KMS-11 (cell line): ENCODE data around the gene PTMS.
"Not testable (repeated sequence)": the region's sequence is repeated elsewhere in the genome, so short reads cannot be mapped to it uniquely, and the experiment has no call there.

ENCODE experiments used
- H2AFZ ChIP-seq: fragments of 200-600 bp; sonication (generic); 2 replicates; pipeline ENCODE4 v1.6.1; 2016; ENCODE audit warnings: antibody characterized with exemption, mixed run types, low read depth
- H3K27ac ChIP-seq: fragments of 200-600 bp; sonication (generic); 2 replicates; pipeline ENCODE4 v1.6.1; 2016; ENCODE audit warnings: mild to moderate bottlenecking, mixed run types
- H3K27me3 ChIP-seq: fragments of 200-600 bp; sonication (generic); 2 replicates; pipeline ENCODE4 v1.6.1; 2017; ENCODE audit warnings: mild to moderate bottlenecking, low read depth, mixed run types, moderate library complexity; ENCODE audit not compliant: insufficient read depth
- H3K36me3 ChIP-seq: fragments of 200-600 bp; sonication (generic); 2 replicates; pipeline ENCODE4 v1.6.1; 2017; ENCODE audit warnings: mild to moderate bottlenecking, mixed run types; ENCODE audit not compliant: insufficient read depth
- H3K4me1 ChIP-seq: fragments of 200-600 bp; sonication (generic); 2 replicates; pipeline ENCODE4 v1.6.1; 2016; ENCODE audit warnings: mild to moderate bottlenecking, low read depth, mixed run types; ENCODE audit not compliant: poor library complexity, severe bottlenecking
- H3K4me2 ChIP-seq: fragments of 200-600 bp; sonication (generic); 2 replicates; pipeline ENCODE4 v1.7.0; 2016; ENCODE audit warnings: mild to moderate bottlenecking, mixed run types
- H3K4me3 ChIP-seq: fragments of 200-600 bp; sonication (generic); IDR thresholded peaks from 2 replicates; pipeline ENCODE4 v1.6.1; 2017; ENCODE audit warnings: low read depth, low read length, mixed read lengths; ENCODE audit not compliant: insufficient read depth
- H3K79me2 ChIP-seq: fragments of 200-600 bp; sonication (generic); 2 replicates; pipeline ENCODE4 v1.6.1; 2016; ENCODE audit warnings: low read depth, mixed run types; ENCODE audit not compliant: insufficient read depth
- H3K9ac ChIP-seq: fragments of 200-600 bp; sonication (generic); 2 replicates; pipeline ENCODE4 v1.6.1; 2016; ENCODE audit warnings: mild to moderate bottlenecking, mixed run types
- H4K20me1 ChIP-seq: fragments of 200-600 bp; sonication (generic); 2 replicates; pipeline ENCODE4 v1.6.1; 2016; ENCODE audit warnings: mild to moderate bottlenecking, mixed run types; ENCODE audit not compliant: insufficient read depth
- TF ChIP-seq, protein P1 (sequence below): fragments of 200-600 bp; sonication (generic); conservative IDR thresholded peaks from 2 replicates; pipeline ENCODE4 v1.6.1; 2017; ENCODE audit warnings: low read depth, mild to moderate bottlenecking, antibody characterized with exemption, low read length, moderate library complexity, mixed read lengths

Gene PTMS

DNA sequence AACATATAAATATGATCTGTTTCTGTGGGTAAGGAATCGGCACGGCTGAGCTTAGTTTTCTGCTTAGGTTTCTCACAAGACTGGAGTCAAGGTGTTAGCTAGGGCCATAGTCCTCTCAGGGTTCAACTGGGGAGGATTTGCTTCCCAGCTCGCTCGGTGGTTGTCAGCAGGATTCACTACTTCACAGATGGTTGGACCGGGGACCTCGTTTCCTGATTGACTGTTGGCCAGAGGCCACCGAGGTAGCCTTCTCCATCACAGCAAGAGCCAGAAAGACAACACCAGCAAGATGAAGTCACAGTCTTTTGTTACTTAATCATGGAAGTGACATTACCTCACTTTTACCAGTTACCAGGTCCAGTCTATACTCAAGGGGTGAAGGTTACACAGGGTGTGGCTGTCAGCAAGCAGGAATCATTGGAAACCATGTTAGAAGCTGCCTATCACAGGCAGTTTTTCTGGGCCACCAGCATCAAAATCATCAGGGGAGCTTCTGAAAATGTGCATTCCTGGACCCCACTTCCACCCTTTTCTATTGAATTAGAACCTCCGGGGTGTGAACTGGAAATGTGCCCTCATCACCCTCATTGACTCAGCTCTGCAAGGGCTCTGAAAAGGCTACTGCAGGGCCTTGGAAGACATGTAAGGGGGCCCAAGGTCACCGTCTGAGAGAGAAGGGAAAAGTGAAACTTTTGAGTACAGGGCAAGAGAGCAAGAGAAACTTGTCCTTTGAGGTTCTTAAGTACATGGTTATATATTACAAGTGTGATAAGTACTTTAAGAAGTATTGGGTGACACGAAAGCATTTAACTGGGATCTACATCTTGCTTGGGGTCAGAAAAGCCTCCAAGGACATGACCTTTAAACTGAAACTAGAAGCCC is 31.4 kb upstream of the PTMS start:
- H3K4me2 ChIP-seq = no peak overlapping the region
- peaks cover 6% of the 10 kb centered on the region for H3K4me1 ChIP-seq
- no peak overlapping the region for H3K4me3 ChIP-seq
- H3K36me3 ChIP-seq = no peaks in the 10 kb centered on the region
- no peak overlapping the region for H3K27ac ChIP-seq
- H3K9ac ChIP-seq = no peak overlapping the region
- H2AFZ ChIP-seq = no peak overlapping the region
- no peaks in the 10 kb centered on the region for H4K20me1 ChIP-seq
- TF ChIP-seq, protein P1, sequence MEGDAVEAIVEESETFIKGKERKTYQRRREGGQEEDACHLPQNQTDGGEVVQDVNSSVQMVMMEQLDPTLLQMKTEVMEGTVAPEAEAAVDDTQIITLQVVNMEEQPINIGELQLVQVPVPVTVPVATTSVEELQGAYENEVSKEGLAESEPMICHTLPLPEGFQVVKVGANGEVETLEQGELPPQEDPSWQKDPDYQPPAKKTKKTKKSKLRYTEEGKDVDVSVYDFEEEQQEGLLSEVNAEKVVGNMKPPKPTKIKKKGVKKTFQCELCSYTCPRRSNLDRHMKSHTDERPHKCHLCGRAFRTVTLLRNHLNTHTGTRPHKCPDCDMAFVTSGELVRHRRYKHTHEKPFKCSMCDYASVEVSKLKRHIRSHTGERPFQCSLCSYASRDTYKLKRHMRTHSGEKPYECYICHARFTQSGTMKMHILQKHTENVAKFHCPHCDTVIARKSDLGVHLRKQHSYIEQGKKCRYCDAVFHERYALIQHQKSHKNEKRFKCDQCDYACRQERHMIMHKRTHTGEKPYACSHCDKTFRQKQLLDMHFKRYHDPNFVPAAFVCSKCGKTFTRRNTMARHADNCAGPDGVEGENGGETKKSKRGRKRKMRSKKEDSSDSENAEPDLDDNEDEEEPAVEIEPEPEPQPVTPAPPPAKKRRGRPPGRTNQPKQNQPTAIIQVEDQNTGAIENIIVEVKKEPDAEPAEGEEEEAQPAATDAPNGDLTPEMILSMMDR = no peak
- H3K79me2 ChIP-seq = no peaks in the 10 kb centered on the region
- H3K27me3 ChIP-seq = no peaks in the 10 kb centered on the region

DNA sequence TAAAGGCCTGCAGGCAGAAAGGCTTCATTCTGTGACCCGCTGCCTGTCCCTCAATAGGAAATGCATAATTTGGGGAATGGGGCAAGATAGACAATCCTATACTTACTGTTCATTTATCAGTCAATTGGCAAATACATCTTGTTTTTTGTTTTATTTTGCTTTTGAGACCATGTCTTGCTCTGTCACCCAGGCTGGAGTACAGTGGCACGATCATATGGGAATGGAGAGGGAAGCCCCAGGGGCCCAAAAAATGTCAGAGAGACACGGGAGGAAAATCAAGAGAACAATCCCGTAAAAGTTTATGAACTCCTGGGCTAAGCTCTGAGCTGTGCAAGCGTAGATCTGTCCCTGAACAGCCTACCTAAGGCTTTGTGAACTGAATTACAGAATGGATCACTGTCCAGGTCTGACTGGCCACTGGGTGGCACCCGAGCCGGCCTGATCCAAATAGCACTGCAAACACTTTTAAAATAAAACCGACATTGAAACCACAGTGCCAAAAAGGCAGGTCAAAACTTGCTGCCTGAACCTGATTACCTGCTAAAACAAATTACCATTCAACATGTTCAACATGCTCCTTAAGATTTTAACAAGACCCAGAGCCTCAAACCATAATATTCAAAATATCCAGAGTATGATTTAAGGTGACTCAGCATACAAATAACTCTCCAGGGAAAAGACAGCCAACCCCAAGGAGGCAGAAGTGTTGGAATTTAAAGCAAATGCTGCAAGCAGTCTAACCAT is 30.5 kb upstream of the PTMS start:
- TF ChIP-seq, protein P1 = peak; percentile 38; the same call in 1 of the 2 replicates
- H3K36me3 ChIP-seq = no peaks in the 10 kb centered on the region
- H3K27ac ChIP-seq = no peak overlapping the region
- no peak overlapping the region for H3K4me2 ChIP-seq
- no peak overlapping the region for H3K4me3 ChIP-seq
- H3K9ac ChIP-seq = no peak overlapping the region
- no peaks in the 10 kb centered on the region for H3K27me3 ChIP-seq
- H3K4me1 ChIP-seq = peaks cover 6% of the 10 kb centered on the region
- H3K79me2 ChIP-seq = no peaks in the 10 kb centered on the region
- no peaks in the 10 kb centered on the region for H4K20me1 ChIP-seq
- H2AFZ ChIP-seq = no peak overlapping the region

DNA sequence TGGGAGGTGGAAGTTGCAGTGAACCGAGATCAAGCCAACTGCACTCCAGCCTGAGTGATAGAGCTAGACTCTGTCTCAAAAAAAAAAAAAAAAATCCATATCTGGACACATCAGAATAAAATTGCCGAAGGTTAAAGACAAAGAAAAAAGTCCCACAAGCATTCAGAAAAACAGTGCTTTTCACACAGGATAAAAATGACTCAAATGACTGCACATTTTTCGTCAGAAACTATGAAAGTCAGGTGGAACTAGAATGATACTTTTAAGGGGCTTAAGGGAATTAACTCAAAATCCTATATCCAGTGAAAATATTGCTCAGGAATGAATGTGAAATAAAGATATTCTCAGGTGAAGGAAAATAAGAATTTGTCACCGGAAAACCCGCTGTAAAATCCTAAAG is 29.4 kb upstream of the PTMS start:
- peaks cover 6% of the 10 kb centered on the region for H3K4me1 ChIP-seq
- no peaks in the 10 kb centered on the region for H3K27me3 ChIP-seq
- H3K79me2 ChIP-seq = no peaks in the 10 kb centered on the region
- no peaks in the 10 kb centered on the region for H3K36me3 ChIP-seq
- no peak overlapping the region for H3K4me2 ChIP-seq
- no peak overlapping the region for H2AFZ ChIP-seq
- no peaks in the 10 kb centered on the region for H4K20me1 ChIP-seq
- TF ChIP-seq, protein P1 = no peak
- H3K9ac ChIP-seq = no peak overlapping the region
- H3K27ac ChIP-seq = no peak overlapping the region
- no peak overlapping the region for H3K4me3 ChIP-seq

DNA sequence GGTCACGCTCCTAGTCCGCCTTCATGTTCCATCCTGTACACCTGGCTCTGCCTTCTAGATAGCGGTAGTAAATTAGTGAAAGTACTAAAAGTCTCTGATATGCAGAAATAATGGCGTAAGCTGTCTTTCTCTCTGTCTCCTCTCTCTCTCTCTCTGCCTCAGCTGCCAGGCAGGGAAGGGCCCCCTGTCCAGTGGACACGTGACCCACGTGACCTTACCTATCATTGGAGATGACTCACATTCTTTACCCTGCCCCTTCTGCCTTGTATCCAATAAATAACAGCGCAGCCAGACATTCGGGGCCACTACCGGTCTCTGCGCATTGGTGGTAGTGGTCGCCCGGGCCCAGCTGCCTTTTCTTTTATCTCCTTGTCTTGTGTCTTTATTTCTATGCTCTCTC is 24.1 kb upstream of the PTMS start:
- H4K20me1 ChIP-seq, H3K27ac ChIP-seq, H3K79me2 ChIP-seq, H3K27me3 ChIP-seq, H3K4me2 ChIP-seq, H2AFZ ChIP-seq, H3K36me3 ChIP-seq, H3K9ac ChIP-seq, H3K4me3 ChIP-seq, H3K4me1 ChIP-seq: not testable (repeated sequence)
